GM15510 (cell line): ENCODE results near the gene SLC35F4.

Experiments used
- POLR2A ChIP-seq: IDR thresholded peaks from 3 replicates; pipeline ENCODE4 v1.6.1; 2011; ENCODE audit warnings: borderline replicate concordance; ENCODE audit not compliant: insufficient read length; ENCODE audit errors: extremely low read depth

SLC35F4 gene

DNA sequence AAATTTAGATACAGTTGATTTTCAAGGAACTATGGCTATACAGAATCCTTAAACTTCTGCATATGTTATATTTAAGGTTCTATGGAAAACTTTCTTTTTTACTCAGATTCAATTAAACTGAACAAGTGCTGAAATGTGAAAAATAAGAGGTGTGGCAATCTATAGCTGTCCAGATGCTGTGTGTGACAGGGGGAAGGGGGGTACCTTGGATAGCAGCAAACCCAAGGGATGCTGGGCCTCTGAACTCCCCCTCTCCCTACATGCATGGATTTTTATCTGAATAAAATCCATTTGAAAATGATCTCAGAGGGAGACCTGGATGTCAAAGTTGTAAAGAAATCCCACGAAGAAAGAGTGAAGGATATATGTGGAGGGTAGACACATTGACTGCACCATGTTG lies 289.4 kb downstream of the SLC35F4 start:
- no peak for TF ChIP-seq POLR2A

DNA sequence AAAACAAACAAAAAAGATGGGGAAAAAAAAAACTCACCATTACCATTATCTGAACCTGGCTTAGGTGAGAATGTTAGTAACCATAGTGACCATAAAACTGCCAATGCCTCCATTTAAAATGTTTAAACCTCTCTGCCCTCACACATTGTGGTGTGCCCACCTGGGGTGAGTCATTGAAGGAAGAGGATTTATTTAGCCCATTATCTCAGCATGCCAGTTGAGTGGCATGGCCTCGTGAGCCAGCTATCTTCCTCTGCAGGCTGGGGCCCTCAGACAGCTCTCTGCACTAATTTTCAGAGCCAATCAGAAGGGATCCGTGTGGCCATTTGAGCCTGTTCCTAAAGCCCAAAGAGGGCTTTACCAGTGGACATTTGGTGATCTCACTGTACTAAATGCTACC lies 290.4 kb downstream of the SLC35F4 start:
- no peak for TF ChIP-seq POLR2A

DNA sequence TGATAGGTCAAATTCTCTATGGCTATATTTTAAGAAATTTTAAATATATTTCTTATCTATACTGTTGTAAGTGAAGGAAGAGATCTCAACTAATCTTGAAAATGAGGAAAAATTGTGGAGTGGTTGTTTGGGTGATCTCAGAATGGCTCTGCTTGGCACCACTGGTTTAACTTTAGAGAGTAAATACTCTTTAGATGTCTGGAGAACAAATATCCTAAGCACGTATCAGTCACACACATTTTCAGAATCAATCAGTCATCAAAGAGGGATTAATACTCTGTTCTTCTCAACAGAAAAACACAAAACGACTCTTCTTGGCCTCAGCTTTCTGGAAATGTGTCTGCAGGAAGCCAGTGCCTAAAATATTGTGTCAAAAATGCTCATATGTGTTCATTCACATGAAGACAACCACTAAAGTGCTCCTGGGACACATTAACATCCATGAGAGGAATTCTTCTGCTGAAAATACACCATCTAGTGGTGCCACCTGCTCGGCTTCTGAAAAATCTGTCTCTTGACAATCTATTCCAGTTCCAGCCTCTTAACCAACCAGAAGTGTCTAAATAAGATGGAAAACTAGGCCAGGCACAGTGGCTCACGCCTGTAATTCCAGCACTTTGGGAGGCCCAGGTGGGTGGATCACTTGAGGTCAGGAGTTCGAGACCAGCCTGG lies 291.1 kb downstream of the SLC35F4 start:
- TF ChIP-seq POLR2A: no peak

GRCh38 chr14:57573173-57573572 lies 292.7 kb downstream of the SLC35F4 start:
- no peak for TF ChIP-seq POLR2A

GRCh38 chr14:57568554-57568953 lies 297.3 kb downstream of the SLC35F4 start:
- no peak for TF ChIP-seq POLR2A

DNA sequence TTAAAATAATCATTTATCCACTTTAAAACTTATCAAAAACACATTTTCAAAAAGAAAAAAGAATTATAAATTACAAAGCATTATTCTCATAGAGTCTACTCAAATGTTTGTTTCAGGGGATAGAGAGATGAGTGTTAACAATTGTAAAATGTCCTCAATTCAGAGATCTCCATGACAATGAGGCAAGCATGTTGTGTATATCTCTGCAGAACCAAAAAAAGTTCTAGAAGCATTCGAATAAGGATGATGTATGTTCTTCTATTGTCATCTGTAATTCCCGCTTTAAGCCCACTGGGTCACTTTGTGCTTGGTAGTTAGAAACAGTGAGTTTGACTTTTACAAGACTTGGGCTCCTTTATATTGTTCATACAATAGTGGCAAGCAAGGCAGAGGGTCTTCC lies 298.7 kb downstream of the SLC35F4 start:
- TF ChIP-seq POLR2A: no peak

DNA sequence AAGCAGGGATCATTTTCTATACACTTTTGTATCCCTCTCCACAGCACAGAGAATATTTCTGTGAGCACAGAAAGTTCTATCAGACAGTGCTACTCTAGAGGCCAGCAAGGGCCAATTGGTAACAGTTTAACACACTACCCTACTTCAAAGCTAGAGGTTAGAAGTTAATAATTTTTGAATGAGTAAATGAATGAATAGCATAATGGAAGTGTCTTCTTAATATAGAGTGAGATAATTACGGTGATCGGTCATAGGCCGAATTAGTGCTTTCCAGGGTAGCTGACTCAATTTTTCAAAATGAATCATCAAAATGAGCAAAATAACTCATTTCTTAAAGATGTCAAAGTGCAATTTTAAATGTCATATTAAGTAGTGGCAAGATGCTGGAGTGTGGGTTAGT lies 305.2 kb downstream of the SLC35F4 start:
- TF ChIP-seq POLR2A: no peak

GRCh38 chr14:57559576-57559975 lies 306.3 kb downstream of the SLC35F4 start:
- TF ChIP-seq POLR2A: no peak

DNA sequence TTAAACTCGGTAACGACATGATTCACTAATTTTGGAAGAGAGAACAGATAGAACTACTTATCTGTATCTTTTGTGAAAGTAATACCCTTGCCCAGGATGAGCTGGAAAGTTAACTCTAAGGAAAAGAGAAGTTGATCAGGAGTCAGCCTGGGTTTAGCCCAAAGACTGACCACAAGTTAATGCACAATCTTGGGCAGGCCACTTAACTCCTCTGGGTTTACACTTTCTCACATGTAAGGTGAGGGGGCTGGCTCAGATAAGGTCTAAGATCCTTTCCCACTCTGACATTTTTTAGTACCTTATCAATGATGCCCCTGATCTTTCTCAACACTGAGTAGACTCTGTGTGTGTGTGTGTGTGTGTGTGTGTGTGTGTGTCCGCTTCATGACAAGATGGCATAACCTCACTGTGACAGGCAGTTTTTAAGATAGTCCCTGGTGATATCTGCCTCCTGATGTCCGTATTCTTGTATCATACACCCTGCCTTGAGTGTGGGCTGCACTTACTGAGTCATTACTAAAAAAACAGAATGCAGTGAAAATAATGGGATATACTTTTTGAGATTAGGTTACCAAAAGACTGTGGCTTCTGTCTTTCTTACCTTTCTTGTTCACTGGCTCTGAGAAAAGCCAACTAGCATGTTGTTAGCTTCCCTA lies 316.0 kb downstream of the SLC35F4 start:
- no peak for TF ChIP-seq POLR2A

- no peak for TF ChIP-seq POLR2A
These were observed 316.8 kb downstream of the SLC35F4 start for GRCh38 chr14:57549016-57549564.

GRCh38 chr14:57547131-57547530 lies 318.8 kb downstream of the SLC35F4 start:
- TF ChIP-seq POLR2A: no peak

- no peak for TF ChIP-seq POLR2A
These were observed 332.7 kb downstream of the SLC35F4 start for GRCh38 chr14:57533214-57533613.

DNA sequence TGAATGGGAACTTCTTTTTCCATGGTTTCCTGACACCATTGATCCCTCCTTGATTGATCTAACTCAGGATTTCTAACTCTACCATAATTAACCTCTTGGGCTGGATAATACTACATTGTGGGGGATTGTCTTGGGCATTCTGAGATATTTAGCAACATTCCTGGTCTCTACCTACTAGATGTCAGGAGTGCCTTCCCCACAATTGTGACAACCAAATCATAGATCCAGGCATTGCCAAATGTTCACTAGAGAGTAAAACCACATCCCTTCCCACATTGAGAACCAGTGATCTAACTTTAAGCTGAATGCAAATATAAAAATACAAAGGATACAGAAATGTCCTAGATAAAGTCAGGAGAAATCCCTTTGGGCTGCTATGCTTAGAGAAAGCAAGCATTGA lies 335.3 kb downstream of the SLC35F4 start:
- no peak for TF ChIP-seq POLR2A

DNA sequence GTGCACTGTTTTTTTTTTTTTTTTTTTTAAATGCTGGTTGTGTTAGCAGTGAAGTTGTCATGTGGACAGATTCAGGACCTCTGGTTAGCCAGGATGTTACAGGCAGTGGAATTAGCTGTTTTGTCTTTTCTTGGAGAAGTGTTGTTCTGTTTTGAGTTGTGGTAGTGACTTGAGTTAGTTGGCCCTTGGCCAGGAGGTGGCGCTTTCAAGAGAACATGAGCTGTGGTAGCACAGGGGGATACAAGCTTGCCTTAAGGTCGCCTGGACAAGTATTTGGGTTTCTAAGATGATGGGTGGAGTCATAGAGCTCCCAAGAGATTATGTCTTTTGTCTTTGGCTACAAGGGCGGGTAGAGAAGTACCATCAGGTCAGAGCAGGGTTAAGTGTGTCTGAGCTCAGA lies 338.9 kb downstream of the SLC35F4 start:
- TF ChIP-seq POLR2A: no peak

GRCh38 chr14:57519043-57519442 lies 346.8 kb downstream of the SLC35F4 start:
- TF ChIP-seq POLR2A: no peak
